Stimulated activated CD4-positive, alpha-beta T cell treated with anti-CD3 and anti-CD28 coated beads, Interleukin-2, amount 100 ng/mL, for 48 hours (primary cell): ENCODE data around the gene KIF5B.

ENCODE experiments used
- DNase-seq, 2 donors: peaks; one replicate each; pipeline ENCODE4 v3.0.0-alpha.2; 2020

Gene KIF5B

GRCh38 chr10:31959461-31960173, 96.6 kb downstream of the KIF5B start:
- no peak for DNase-seq
